Skeletal muscle satellite cell (primary cell): ENCODE data around the gene TMEM218.
"Not testable (repeated sequence)": the region's sequence is repeated elsewhere in the genome, so short reads cannot be mapped to it uniquely, and the experiment has no call there.

ENCODE experiments used
- H3K27me3 ChIP-seq: 2 replicates; pipeline ENCODE4 v1.7.0; 2013; ENCODE audit warnings: low read length; ENCODE audit not compliant: control insufficient read depth, insufficient read depth
- H3K36me3 ChIP-seq: 2 replicates; pipeline ENCODE4 v1.7.0; 2013; ENCODE audit warnings: mild to moderate bottlenecking, control low read depth, low read length; ENCODE audit not compliant: insufficient read depth
- H3K4me1 ChIP-seq: 2 replicates; pipeline ENCODE4 v1.7.0; 2013; ENCODE audit warnings: low read length; ENCODE audit not compliant: control insufficient read depth, insufficient read depth
- H3K4me2 ChIP-seq: 2 replicates; pipeline ENCODE4 v1.7.0; 2013; ENCODE audit warnings: mild to moderate bottlenecking, low read length
- H3K4me3 ChIP-seq: 2 replicates; pipeline ENCODE4 v1.7.0; 2013; ENCODE audit warnings: low read length
- H3K9ac ChIP-seq: 2 replicates; pipeline ENCODE4 v1.7.0; 2013; ENCODE audit warnings: mild to moderate bottlenecking, low read depth, low read length, moderate library complexity
- H3K9me3 ChIP-seq: replicated peaks from 2 replicates; pipeline ENCODE4 v1.7.0; 2013; ENCODE audit warnings: mild to moderate bottlenecking, control low read depth, low read length

TMEM218 gene

GRCh38 chr11:125101596-125101995, 9.8 kb downstream of the TMEM218 start:
- Histone ChIP-seq H3K36me3 (peaks cover 24% of the 10 kb centered on the region), H3K4me1 (no peaks in the 10 kb centered on the region)

GRCh38 chr11:125100136-125100535, 11.3 kb downstream of the TMEM218 start:
- H3K4me3 ChIP-seq = no peak overlapping the region
- no peaks in the 10 kb centered on the region for H3K4me1 ChIP-seq
- H3K36me3 ChIP-seq = peaks cover 29% of the 10 kb centered on the region
- H3K9ac ChIP-seq = no peak overlapping the region
- H3K4me2 ChIP-seq = no peak overlapping the region
- no peaks in the 10 kb centered on the region for H3K27me3 ChIP-seq
- no peaks in the 10 kb centered on the region for H3K9me3 ChIP-seq

More at GRCh38 chr11:125101596-125101995, 9.8 kb downstream of the TMEM218 start:
- Histone ChIP-seq H3K27me3 (no peaks in the 10 kb centered on the region), H3K9me3 (no peaks in the 10 kb centered on the region), H3K4me2 (no peak overlapping the region), H3K9ac (no peak overlapping the region), H3K4me3 (no peak overlapping the region)

GRCh38 chr11:125094731-125095130, 16.7 kb downstream of the TMEM218 start:
- no peak overlapping the region for H3K4me3 ChIP-seq
- no peak overlapping the region for H3K9ac ChIP-seq
- no peaks in the 10 kb centered on the region for H3K27me3 ChIP-seq
- no peaks in the 10 kb centered on the region for H3K9me3 ChIP-seq
- peaks cover 17% of the 10 kb centered on the region for H3K36me3 ChIP-seq
- peaks cover 9% of the 10 kb centered on the region for H3K4me1 ChIP-seq
- H3K4me2 ChIP-seq = no peak overlapping the region

GRCh38 chr11:125093502-125093901, 17.9 kb downstream of the TMEM218 start:
- Histone ChIP-seq H3K4me2 (no peak overlapping the region), H3K4me3 (no peak overlapping the region), H3K9me3 (no peaks in the 10 kb centered on the region), H3K36me3 (peaks cover 11% of the 10 kb centered on the region), H3K4me1 (peaks cover 9% of the 10 kb centered on the region), H3K9ac (no peak overlapping the region), H3K27me3 (no peaks in the 10 kb centered on the region)

- Histone ChIP-seq H3K27me3 (no peaks in the 10 kb centered on the region), H3K4me2 (no peak overlapping the region), H3K4me3 (no peak overlapping the region), H3K9me3 (no peaks in the 10 kb centered on the region), H3K36me3 (peaks cover 11% of the 10 kb centered on the region), H3K4me1 (peaks cover 9% of the 10 kb centered on the region), H3K9ac (no peak overlapping the region)
These were observed 18.8 kb downstream of the TMEM218 start for GRCh38 chr11:125092669-125093068.

GRCh38 chr11:125091877-125092664, 19.4 kb downstream of the TMEM218 start:
- no peaks in the 10 kb centered on the region for H3K27me3 ChIP-seq
- H3K4me3 ChIP-seq = no peak overlapping the region
- H3K4me2 ChIP-seq = no peak overlapping the region
- H3K9me3 ChIP-seq = no peaks in the 10 kb centered on the region
- peaks cover 5% of the 10 kb centered on the region for H3K36me3 ChIP-seq
- peaks cover 9% of the 10 kb centered on the region for H3K4me1 ChIP-seq
- H3K9ac ChIP-seq = no peak overlapping the region

GRCh38 chr11:125091247-125091876, 20.1 kb downstream of the TMEM218 start:
- peaks cover 5% of the 10 kb centered on the region for H3K36me3 ChIP-seq
- H3K4me1 ChIP-seq = peaks cover 9% of the 10 kb centered on the region
- no peak overlapping the region for H3K4me3 ChIP-seq
- no peak overlapping the region for H3K4me2 ChIP-seq
- peak overlapping the region; percentile 6 for H3K9ac ChIP-seq
- no peaks in the 10 kb centered on the region for H3K9me3 ChIP-seq
- no peaks in the 10 kb centered on the region for H3K27me3 ChIP-seq

GRCh38 chr11:125090816-125091215, 20.6 kb downstream of the TMEM218 start:
- Histone ChIP-seq H3K4me2 (no peak overlapping the region), H3K36me3 (peaks cover under 1% of the 10 kb centered on the region), H3K9me3 (no peaks in the 10 kb centered on the region), H3K4me3 (no peak overlapping the region), H3K27me3 (no peaks in the 10 kb centered on the region), H3K4me1 (peaks cover 9% of the 10 kb centered on the region), H3K9ac (no peak overlapping the region)

GRCh38 chr11:125090151-125090550, 21.3 kb downstream of the TMEM218 start:
- H3K4me1 ChIP-seq, H3K9me3 ChIP-seq, H3K9ac ChIP-seq, H3K36me3 ChIP-seq, H3K27me3 ChIP-seq, H3K4me2 ChIP-seq, H3K4me3 ChIP-seq: not testable (repeated sequence)

GRCh38 chr11:125089481-125089880, 21.9 kb downstream of the TMEM218 start:
- not testable (repeated sequence) for H3K27me3 ChIP-seq, H3K4me2 ChIP-seq, H3K36me3 ChIP-seq, H3K4me1 ChIP-seq, H3K4me3 ChIP-seq, H3K9me3 ChIP-seq, H3K9ac ChIP-seq

GRCh38 chr11:125088576-125089455, 22.6 kb downstream of the TMEM218 start:
- Histone ChIP-seq H3K4me2 (no peak overlapping the region), H3K36me3 (no peaks in the 10 kb centered on the region), H3K9me3 (no peaks in the 10 kb centered on the region), H3K27me3 (no peaks in the 10 kb centered on the region), H3K4me3 (no peak overlapping the region), H3K9ac (no peak overlapping the region), H3K4me1 (peaks cover 9% of the 10 kb centered on the region)
